Adipocyte (in vitro differentiated cells): ENCODE measurements around the gene GABARAPL2.
A peak's percentile ranks its signal among the peaks of the same experiment; 100 is the strongest.
"Not testable (repeated sequence)": the region's sequence is repeated elsewhere in the genome, so short reads cannot be mapped to it uniquely, and the experiment has no call there.

Source experiments
- DNase-seq: peaks from one replicate; pipeline ENCODE4 v3.0.0-alpha.2; 2015; ENCODE audit warnings: low read depth
- H3K27me3 ChIP-seq: replicated peaks from 2 replicates; pipeline ENCODE4 v1.7.0; 2013; ENCODE audit warnings: mild to moderate bottlenecking, low read length, moderate library complexity; ENCODE audit not compliant: control insufficient read depth, insufficient read depth
- H3K36me3 ChIP-seq: 2 replicates; pipeline ENCODE4 v1.7.0; 2013; ENCODE audit warnings: low read length, mild to moderate bottlenecking, moderate library complexity; ENCODE audit not compliant: control insufficient read depth, insufficient read depth, severe bottlenecking
- H3K4me1 ChIP-seq: 2 replicates; pipeline ENCODE4 v1.7.0; 2013; ENCODE audit warnings: mild to moderate bottlenecking, low read length, moderate library complexity; ENCODE audit not compliant: control insufficient read depth, insufficient read depth
- H3K4me3 ChIP-seq: 2 replicates; pipeline ENCODE4 v1.7.0; 2013; ENCODE audit warnings: mild to moderate bottlenecking, low read length, moderate library complexity
- H3K9ac ChIP-seq: 2 replicates; pipeline ENCODE4 v1.7.0; 2013; ENCODE audit warnings: mild to moderate bottlenecking, low read length, moderate library complexity
- H3K9me3 ChIP-seq: 2 replicates; pipeline ENCODE4 v1.7.0; 2013; ENCODE audit warnings: mild to moderate bottlenecking, low read length, moderate library complexity; ENCODE audit not compliant: control insufficient read depth

Gene GABARAPL2

DNA sequence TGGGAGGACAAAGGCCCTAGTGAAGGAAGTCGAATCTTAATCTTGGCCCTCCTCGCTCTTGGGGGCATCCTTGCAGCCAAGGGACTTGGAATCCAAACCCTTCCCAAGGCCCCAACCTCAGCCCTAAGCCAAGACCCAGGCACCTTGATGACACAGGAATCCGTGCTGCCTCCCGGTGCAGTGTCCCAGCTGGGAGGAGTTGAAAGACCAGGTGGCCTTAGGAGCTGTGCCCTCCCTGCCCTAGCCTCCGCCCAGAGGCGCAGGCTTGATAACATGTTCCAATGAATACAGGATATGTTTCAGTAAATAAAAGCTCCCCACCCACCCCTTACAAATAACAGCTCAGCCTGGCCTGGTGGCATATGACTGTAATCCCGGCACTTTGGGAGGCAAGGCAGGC lies 30.3 kb upstream of the GABARAPL2 start, which contains the start of gene CHST5:
Gene CHST5 (minus strand): TSS at position 208 of the 400 bp plus-strand sequence. CDS start 5,724 bp downstream, outside the sequence.
- H3K4me1 ChIP-seq = no peaks in the 10 kb centered on the region
- no peak within 1 kb of the TSS for H3K4me3 ChIP-seq
- no peaks in the 10 kb centered on the region for H3K9me3 ChIP-seq
- no peak for DNase-seq
- H3K9ac ChIP-seq = no peak within 1 kb of the TSS
- no peaks in the 10 kb centered on the region for H3K36me3 ChIP-seq
- peaks cover 11% of the 10 kb centered on the region for H3K27me3 ChIP-seq

DNA sequence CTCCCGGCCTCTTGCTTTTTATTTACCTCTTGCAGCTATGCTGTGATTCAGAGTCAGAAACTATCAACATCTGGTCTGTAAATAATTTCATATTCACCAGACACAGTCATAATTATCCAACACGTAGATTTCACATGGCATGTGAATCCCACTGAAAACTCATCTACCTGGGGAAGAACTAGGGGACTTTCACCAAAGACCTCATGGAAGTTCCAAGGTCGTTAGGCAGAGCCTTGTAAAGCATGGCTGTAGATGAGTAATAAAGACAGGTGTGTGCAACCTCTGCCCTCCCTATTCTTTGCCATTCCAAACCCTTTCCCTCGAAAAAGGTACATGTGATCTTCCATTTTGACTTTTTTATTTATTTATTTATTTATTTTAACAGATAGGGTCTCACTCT lies 28.4 kb upstream of the GABARAPL2 start:
- Histone ChIP-seq H3K4me1 (no peaks in the 10 kb centered on the region), H3K36me3 (no peaks in the 10 kb centered on the region), H3K4me3 (no peak overlapping the region), H3K9ac (no peak overlapping the region), H3K9me3 (no peaks in the 10 kb centered on the region), H3K27me3 (no peaks in the 10 kb centered on the region)
- no peak for DNase-seq

DNA sequence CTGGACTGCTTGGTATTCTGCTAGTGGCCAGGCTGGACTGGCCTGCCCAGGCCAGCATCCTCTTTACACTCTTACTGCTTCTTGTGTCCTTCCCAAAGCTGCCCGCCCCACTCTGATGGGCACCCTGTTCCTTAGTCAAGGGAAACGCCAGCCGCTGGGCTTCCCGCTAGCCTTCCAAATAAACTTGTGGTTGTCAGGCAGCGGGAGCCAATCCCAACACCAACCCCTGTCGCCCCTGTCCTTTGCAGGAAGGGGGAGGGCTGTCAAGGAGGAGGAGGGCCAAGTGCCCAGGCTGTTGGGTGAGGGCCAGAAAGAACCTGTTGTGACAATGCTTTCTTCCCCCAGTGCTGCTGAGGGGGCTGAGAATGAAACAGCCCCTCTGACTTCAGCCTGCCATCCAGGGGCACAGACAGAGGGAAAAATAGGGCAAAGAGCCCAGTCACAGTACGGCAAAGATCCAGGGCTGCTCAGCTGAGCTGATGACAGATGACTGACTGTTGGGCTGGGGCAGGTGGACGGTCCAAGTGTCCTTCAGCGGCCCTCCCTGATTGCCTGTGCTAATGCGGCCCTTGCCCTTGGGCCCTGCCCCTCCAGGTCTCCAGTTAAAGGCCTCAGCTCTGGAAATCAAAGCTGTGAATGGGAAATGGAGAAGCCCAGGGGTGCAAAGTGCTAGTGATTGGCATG lies 27.2 kb upstream of the GABARAPL2 start:
- not testable (repeated sequence) for H3K36me3 ChIP-seq, DNase-seq, H3K27me3 ChIP-seq

DNA sequence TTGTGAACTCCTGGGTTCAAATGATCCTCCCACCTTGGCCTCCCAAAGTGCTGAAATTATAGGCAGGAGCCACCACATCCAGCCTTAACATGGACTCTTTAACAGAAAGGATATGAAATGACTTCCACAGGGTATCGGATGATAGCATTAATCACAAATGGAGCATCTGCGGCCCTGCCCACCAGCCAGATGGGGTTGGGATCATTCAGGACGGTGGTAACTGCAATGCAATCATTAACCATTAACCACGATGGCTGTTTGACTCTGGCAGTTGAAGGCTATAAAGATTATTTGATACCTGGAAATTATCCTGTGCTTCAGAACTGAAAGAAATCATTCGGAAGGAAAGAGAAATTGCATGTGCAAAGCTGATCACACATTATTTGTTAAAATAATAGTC lies 24.9 kb upstream of the GABARAPL2 start:
- no peak overlapping the region for H3K4me3 ChIP-seq
- no peaks in the 10 kb centered on the region for H3K36me3 ChIP-seq
- no peaks in the 10 kb centered on the region for H3K27me3 ChIP-seq
- H3K9me3 ChIP-seq = no peaks in the 10 kb centered on the region
- H3K9ac ChIP-seq = no peak overlapping the region
- no peaks in the 10 kb centered on the region for H3K4me1 ChIP-seq
- no peak for DNase-seq

More for the DNA sequence above, 27.2 kb upstream of the GABARAPL2 start:
- H3K4me1 ChIP-seq, H3K9ac ChIP-seq, H3K9me3 ChIP-seq, H3K4me3 ChIP-seq: not testable (repeated sequence)

DNA sequence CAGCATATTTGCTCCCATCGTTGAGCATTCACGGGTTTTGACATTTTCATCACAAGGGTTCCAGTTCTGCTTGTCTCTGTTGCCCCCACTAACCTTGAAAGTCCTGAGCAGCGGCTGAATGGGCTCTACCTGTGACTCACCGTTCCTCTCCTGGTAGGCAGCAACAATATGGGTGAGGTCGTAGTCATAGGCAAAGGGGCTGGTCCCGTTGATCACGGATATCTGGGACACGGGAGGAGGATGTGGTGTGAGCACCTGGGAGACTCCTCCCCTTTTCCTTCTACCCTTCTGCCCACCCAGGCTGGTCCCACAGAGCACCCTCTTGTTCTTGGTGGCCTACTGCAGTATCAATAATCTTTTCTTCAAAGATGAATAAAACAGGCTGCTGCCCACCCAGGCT lies 23.7 kb upstream of the GABARAPL2 start:
- not testable (repeated sequence) for DNase-seq, H3K9me3 ChIP-seq, H3K4me1 ChIP-seq, H3K27me3 ChIP-seq, H3K9ac ChIP-seq, H3K4me3 ChIP-seq, H3K36me3 ChIP-seq

DNA sequence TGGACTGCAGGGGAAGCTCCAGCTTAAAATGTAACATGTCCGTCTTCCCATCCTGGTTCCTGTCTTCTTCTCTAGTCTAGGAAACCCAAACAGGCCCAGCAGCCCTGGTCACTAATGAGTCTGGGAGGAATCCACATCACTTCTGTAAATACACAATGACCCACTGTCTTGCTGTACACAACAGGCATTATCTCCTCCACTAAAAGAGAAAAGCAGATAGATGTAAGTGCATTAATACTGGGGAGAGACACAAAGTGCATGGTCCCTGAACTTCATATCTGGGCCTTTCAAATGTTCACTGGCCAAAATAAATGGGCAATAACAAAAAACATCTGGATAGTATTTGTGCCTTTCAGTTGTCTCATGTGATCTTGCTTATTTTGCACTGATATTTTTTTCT lies 20.3 kb upstream of the GABARAPL2 start:
- not testable (repeated sequence) for H3K9me3 ChIP-seq, DNase-seq, H3K4me3 ChIP-seq, H3K27me3 ChIP-seq, H3K36me3 ChIP-seq, H3K4me1 ChIP-seq, H3K9ac ChIP-seq

DNA sequence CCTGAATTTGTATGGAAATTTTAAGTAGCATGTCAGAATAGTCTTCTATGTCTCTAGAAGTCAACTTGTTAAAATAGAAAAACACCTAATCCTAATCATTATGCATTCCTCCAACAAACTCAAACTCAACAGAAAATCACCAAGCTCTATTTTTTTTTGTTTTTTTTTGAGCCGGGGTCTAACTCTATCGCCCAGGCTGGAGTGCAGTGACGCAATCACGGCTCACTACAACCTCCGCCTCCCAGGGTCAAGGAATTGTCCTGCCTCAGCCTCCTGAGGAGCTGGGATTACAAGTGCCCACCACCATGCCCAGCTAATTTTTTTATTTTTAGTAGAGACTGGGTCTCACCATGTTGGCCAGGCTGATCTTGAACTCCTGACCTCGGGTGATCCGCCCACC lies 19.9 kb upstream of the GABARAPL2 start:
- H3K4me3 ChIP-seq = no peak overlapping the region
- no peaks in the 10 kb centered on the region for H3K4me1 ChIP-seq
- no peak for DNase-seq
- H3K9ac ChIP-seq = no peak overlapping the region
- no peaks in the 10 kb centered on the region for H3K36me3 ChIP-seq
- H3K9me3 ChIP-seq = no peaks in the 10 kb centered on the region
- no peaks in the 10 kb centered on the region for H3K27me3 ChIP-seq

DNA sequence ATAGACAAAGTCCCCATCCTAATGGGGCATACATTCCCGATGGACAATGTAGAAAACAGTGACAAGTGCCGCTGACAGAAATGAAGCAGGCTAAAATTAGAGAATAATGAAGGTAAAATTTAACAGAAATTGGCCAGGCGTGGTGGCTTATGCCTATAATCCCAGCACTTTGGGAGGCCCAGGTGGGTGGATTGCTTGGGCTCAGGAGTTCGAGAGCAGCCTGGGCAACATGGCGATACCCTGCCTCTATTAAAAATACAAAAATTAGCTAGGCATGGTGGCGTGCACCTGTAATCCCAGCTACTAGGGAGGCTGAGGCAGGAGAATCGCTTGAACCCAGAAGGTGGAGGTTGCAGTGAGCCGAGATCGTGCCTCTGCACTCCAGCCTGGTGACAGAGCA lies 17.7 kb upstream of the GABARAPL2 start:
- H3K9me3 ChIP-seq, H3K4me3 ChIP-seq, H3K36me3 ChIP-seq, DNase-seq, H3K4me1 ChIP-seq, H3K9ac ChIP-seq, H3K27me3 ChIP-seq: not testable (repeated sequence)

DNA sequence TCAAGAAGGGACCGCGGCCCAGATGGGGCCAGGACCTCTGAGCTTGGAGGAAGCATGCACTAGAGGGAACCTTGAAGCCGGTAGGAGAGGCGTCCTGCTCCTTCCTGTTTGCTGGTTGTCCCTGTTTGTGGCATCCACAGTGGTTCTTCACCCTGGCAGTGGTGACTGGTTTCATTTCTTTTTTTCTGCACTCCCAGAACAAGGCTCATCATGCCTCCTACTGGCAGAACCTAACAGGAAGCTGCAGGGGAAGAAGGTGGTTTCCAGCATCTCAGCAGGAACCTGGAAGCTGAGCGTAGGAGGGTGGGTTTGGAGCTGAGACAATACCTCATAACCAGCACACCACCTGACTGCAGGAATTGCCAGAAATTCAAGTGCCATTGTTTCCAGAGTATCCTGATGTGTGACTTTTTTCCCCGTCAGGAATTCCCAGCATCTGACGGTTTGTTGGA lies 15.9 kb upstream of the GABARAPL2 start:
- no peak overlapping the region for H3K4me3 ChIP-seq
- no peaks in the 10 kb centered on the region for H3K4me1 ChIP-seq
- DNase-seq = no peak
- no peaks in the 10 kb centered on the region for H3K9me3 ChIP-seq
- H3K9ac ChIP-seq = no peak overlapping the region
- H3K27me3 ChIP-seq = no peaks in the 10 kb centered on the region
- no peaks in the 10 kb centered on the region for H3K36me3 ChIP-seq

DNA sequence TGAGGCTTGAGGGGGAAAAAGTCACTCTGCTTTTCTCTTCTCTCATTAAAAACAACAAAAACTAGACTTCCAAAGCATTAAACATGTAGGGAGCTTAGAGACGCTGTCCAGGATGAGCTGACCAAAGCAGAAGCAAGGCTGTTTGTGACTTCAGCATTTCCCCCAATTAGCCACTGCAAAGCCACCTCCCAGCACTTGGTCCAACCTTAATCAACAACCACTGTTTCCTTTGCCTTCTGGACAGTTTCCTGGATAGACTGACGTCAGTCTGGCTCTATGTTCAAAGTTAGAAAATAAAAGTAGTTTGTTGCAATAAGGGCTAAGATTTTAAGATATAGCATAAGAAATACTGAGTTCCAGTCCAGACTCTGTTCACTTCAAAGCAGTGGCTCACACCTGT lies 13.2 kb upstream of the GABARAPL2 start:
- no peaks in the 10 kb centered on the region for H3K27me3 ChIP-seq
- no peak overlapping the region for H3K4me3 ChIP-seq
- H3K4me1 ChIP-seq = peaks cover 4% of the 10 kb centered on the region
- H3K9ac ChIP-seq = no peak overlapping the region
- H3K36me3 ChIP-seq = no peaks in the 10 kb centered on the region
- no peaks in the 10 kb centered on the region for H3K9me3 ChIP-seq
- DNase-seq = no peak

DNA sequence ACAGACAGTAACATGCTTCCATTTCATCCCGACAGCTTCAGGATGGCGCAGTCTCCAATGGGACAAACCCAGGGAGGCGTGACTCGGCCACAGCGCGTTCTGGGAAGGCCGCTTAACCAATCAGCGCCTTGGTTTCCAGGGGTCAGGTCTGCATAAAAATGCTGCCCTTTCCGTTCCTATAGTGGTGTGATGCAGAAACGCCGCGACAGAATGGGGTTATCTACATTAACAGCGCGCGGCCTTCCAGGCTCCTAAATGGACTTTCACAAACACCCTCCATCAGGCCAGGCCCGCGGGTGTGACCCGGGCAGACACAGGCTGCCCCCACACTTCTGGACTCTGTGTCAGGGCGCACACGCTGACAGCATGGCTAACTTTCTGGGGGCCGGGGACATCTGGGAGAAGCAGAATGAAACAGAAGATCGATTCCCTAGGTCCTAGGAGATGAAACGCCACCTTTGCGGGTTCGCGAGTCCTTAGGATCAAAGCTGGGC lies 10.9 kb upstream of the GABARAPL2 start:
- peaks cover 12% of the 10 kb centered on the region for H3K4me1 ChIP-seq
- DNase-seq = peak; percentile 95
- no peaks in the 10 kb centered on the region for H3K36me3 ChIP-seq
- peak overlapping the region; percentile 85 for H3K9ac ChIP-seq
- H3K27me3 ChIP-seq = no peaks in the 10 kb centered on the region
- peak overlapping the region; percentile 93 for H3K4me3 ChIP-seq
- no peaks in the 10 kb centered on the region for H3K9me3 ChIP-seq
